Measurements from ENCODE around the gene TTC33. TPM values are rescaled to one million over a fixed set of nuclear protein-coding genes. Genes with fewer than 3 reads are reported as not detected.

TTC33 gene
- total and polyA plus RNA-seq, 2 of the 13 experiments (the other 11 are each of a cell fraction or from before 2014, with no cell fraction given) = 4.5 to 20.0 TPM

GRCh38 chr5:40755407-40756365 lies at the start of gene TTC33 (continued):
- peak; percentile 75 for TF ChIP-seq KDM5B (CRISPR knock-in tag; IDR thresholded peaks at IDR 0.05; ENCODE audit: borderline replicate concordance)
- no peak for TF ChIP-seq JUND (CRISPR knock-in tag; IDR thresholded peaks at IDR 0.05)
- no peak for TF ChIP-seq FOXP4 (CRISPR knock-in tag; IDR thresholded peaks at IDR 0.05)
- no peak for TF ChIP-seq MLLT10 (CRISPR knock-in tag; IDR thresholded peaks at IDR 0.05)
- TF ChIP-seq ZBTB8A (CRISPR knock-in tag; IDR thresholded peaks at IDR 0.05; ENCODE audit: borderline replicate concordance, low read depth) = no peak
- TF ChIP-seq SP140L (CRISPR knock-in tag; IDR thresholded peaks at IDR 0.05; ENCODE audit: borderline replicate concordance) = no peak
- TF ChIP-seq GTF3A (CRISPR knock-in tag; conservative IDR thresholded peaks at IDR 0.05) = 0 out of 2 replicates have a peak, but pooled peaks have one; percentile 43
- no peak for TF ChIP-seq CEBPZ (IDR thresholded peaks at IDR 0.05; ENCODE audit: low read length)
- no peak for TF ChIP-seq ZNF512B (CRISPR knock-in tag; IDR thresholded peaks at IDR 0.05; ENCODE audit: borderline replicate concordance)
- TF ChIP-seq EHMT2 (IDR thresholded peaks at IDR 0.05; ENCODE audit: borderline replicate concordance, low read depth, low read length) = no peak
- TF ChIP-seq CHCHD3 (CRISPR knock-in tag; IDR thresholded peaks at IDR 0.05) = no peak
- TF ChIP-seq ELF4 (CRISPR knock-in tag; IDR thresholded peaks at IDR 0.05; ENCODE audit: borderline replicate concordance) = peak; percentile 81; the same call in 1 of the 2 replicates
